Common myeloid progenitor, CD34-positive (primary cell): ENCODE measurements around the gene NKAIN2.

Experiments
- CTCF ChIA-PET: fragments of 350-600 bp; sonication (Branson Sonifier 250); formaldehyde crosslinking; loops from one replicate; lab custom pipeline; 2021; ENCODE audit warnings: antibody characterized with exemption; lab: Charles Lee
- POLR2A ChIA-PET: fragments of 350-600 bp; sonication (Branson Sonifier 250); formaldehyde crosslinking; loops from one replicate; lab custom pipeline; 2021; ENCODE audit warnings: antibody characterized with exemption; lab: Charles Lee
- DNase-seq, 3 donors: peaks; one replicate each; pipeline versions ENCODE4 v3.0.0 to v3.0.0-alpha.2; 2013
- H3K27ac ChIP-seq, 2 experiments: 1 replicate in 1 of 2; 2 replicates in 1 of 2; pipeline ENCODE4 v1.7.0; 2013; ENCODE audit warnings: inconsistent platforms in 2 of 2, low read length in 2 of 2, mild to moderate bottlenecking in 2 of 2, low read depth in 1 of 2, moderate library complexity in 1 of 2; ENCODE audit not compliant: severe bottlenecking in 2 of 2, insufficient read depth in 1 of 2, poor library complexity in 1 of 2
- H3K27me3 ChIP-seq, 5 experiments: replicated peaks in 2 of 5; 1 replicate in 3 of 5; 2 replicates in 2 of 5; pipeline versions ENCODE4 v1.6.1 to v1.7.0; 2013; ENCODE audit warnings: low read length in 4 of 5, mild to moderate bottlenecking in 2 of 5, moderate library complexity in 2 of 5, inconsistent platforms in 1 of 5; ENCODE audit not compliant: insufficient read depth in 5 of 5, control insufficient read depth in 4 of 5
- H3K36me3 ChIP-seq, 4 experiments: 1 replicate in 2 of 4; 2 replicates in 2 of 4; pipeline versions ENCODE4 v1.6.1 to v1.7.0; 2013; ENCODE audit warnings: low read length in 3 of 4, control low read depth in 1 of 4, mild to moderate bottlenecking in 1 of 4; ENCODE audit not compliant: control insufficient read depth in 4 of 4, insufficient read depth in 4 of 4
- H3K4me1 ChIP-seq, 4 experiments: 1 replicate in 3 of 4; 2 replicates in 1 of 4; pipeline versions ENCODE4 v1.6.1 to v1.7.1; 2013; ENCODE audit warnings: low read length in 3 of 4, mild to moderate bottlenecking in 3 of 4, control low read depth in 1 of 4, inconsistent platforms in 1 of 4, moderate library complexity in 1 of 4; ENCODE audit not compliant: control insufficient read depth in 4 of 4, insufficient read depth in 4 of 4; ENCODE audit errors: control extremely low read depth in 1 of 4
- H3K4me3 ChIP-seq, 7 experiments: 1 replicate in 4 of 7; 2 replicates in 3 of 7; pipeline versions ENCODE4 v1.5.1 to v1.7.0; 2013; ENCODE audit warnings: mild to moderate bottlenecking in 7 of 7, low read length in 6 of 7, moderate library complexity in 6 of 7, inconsistent platforms in 2 of 7, low read depth in 2 of 7, control low read depth in 1 of 7; ENCODE audit not compliant: insufficient read depth in 4 of 7, control insufficient read depth in 1 of 7; ENCODE audit errors: extremely low read depth in 1 of 7
- H3K9me3 ChIP-seq, 5 experiments: 1 replicate in 4 of 5; 2 replicates in 1 of 5; pipeline versions ENCODE4 v1.6.1 to v1.7.1; 2013; ENCODE audit warnings: low read length in 4 of 5, mild to moderate bottlenecking in 2 of 5, inconsistent platforms in 1 of 5, low read depth in 1 of 5, moderate library complexity in 1 of 5; ENCODE audit not compliant: control insufficient read depth in 4 of 5, insufficient read depth in 2 of 5; ENCODE audit errors: control extremely low read depth in 1 of 5
- WGBS: methylation state at CpG from one replicate; pipeline ENCODE4 v1.1.5; 2013; ENCODE audit not compliant: insufficient coverage; 5-methylcytosine and 5-hydroxymethylcytosine counted together

Gene NKAIN2

GRCh38 chr6:124356811-124357210 lies 553.1 kb downstream of the NKAIN2 start:
- DNase-seq: no peak
- no peak overlapping the region for H3K4me3 ChIP-seq
- no peaks in the 10 kb centered on the region for H3K27me3 ChIP-seq
- H3K36me3 ChIP-seq: peaks cover 0 to 2% (median 0%) of the 10 kb centered on the region in 4 experiments
- POLR2A ChIA-PET: no interaction called here
- H3K9me3 ChIP-seq: no peaks in the 10 kb centered on the region
- H3K4me1 ChIP-seq: no peaks in the 10 kb centered on the region
- no peak overlapping the region for H3K27ac ChIP-seq
- WGBS: no CpG with 5 or more reads among the region's 1 CpG
- CTCF ChIA-PET: no interaction called here

GRCh38 chr6:124368131-124368530 lies 564.5 kb downstream of the NKAIN2 start:
- peaks cover 0 to 9% (median 0%) of the 10 kb centered on the region in 5 experiments for H3K9me3 ChIP-seq
- H3K27me3 ChIP-seq: no peaks in the 10 kb centered on the region
- DNase-seq: no peak
- ChIA-PET POLR2A (no interaction called here), CTCF (no interaction called here)
- no peaks in the 10 kb centered on the region for H3K4me1 ChIP-seq
- H3K36me3 ChIP-seq: no peaks in the 10 kb centered on the region
- H3K4me3 ChIP-seq: no peak overlapping the region
- no peak overlapping the region for H3K27ac ChIP-seq

DNA sequence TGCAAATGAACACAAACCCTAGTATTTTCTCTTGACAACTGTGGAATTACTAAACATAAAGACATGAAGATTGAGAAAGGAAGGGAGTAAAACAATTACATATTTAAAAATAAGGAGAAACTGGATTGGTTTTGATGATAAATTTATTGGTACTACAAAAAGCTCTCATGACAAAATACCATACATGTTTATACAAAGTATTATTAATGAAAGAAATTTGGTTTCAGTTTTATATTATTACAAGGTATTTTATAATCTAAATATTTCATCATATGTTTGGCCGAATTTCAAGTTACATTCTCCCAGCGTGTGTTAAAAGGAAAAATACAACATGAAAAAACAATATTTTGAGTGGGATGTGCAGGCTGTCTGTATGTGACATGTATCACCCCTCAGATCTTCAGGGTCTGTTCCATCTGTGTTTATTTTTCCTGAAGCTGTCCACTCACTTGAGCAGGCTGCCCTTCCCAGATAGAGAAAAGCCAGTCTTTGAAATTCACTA lies 568.4 kb downstream of the NKAIN2 start:
- CTCF ChIA-PET: no interaction called here
- POLR2A ChIA-PET: no interaction called here
- Histone ChIP-seq H3K9me3 (no peaks in the 10 kb centered on the region), H3K27ac (no peak overlapping the region), H3K36me3 (no peaks in the 10 kb centered on the region), H3K27me3 (no peaks in the 10 kb centered on the region), H3K4me1 (no peaks in the 10 kb centered on the region), H3K4me3 (no peak overlapping the region)
- DNase-seq: no peak
- no CpG with 5 or more reads among the region's 2 CpGs for WGBS

DNA sequence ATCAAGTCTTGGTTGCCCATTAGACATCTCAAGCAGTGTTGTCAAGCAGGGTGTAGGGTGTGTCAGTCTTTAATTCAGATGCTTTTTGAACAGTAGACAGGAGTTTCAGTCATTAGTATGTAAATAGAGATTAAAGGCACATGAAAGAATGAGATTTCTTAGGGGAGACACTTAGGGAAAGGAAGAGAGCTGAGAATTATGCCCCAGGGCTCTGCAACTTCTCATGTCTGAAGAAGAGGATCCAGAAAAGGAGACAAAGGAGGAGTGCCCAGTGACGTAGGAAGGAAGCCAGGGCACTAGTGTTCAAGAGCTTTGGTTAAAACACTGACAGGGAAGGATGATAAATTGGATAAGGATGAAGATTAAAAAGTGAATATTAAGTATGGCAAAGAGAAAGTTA lies 569.7 kb downstream of the NKAIN2 start:
- H3K27ac ChIP-seq: no peak overlapping the region
- H3K4me1 ChIP-seq: no peaks in the 10 kb centered on the region
- no peak overlapping the region for H3K4me3 ChIP-seq
- no peaks in the 10 kb centered on the region for H3K36me3 ChIP-seq
- ChIA-PET CTCF (no interaction called here), POLR2A (no interaction called here)
- DNase-seq: no peak
- WGBS: 40% methylated on average over 1 of the region's 1 CpG
- H3K27me3 ChIP-seq: no peaks in the 10 kb centered on the region
- no peaks in the 10 kb centered on the region for H3K9me3 ChIP-seq

DNA sequence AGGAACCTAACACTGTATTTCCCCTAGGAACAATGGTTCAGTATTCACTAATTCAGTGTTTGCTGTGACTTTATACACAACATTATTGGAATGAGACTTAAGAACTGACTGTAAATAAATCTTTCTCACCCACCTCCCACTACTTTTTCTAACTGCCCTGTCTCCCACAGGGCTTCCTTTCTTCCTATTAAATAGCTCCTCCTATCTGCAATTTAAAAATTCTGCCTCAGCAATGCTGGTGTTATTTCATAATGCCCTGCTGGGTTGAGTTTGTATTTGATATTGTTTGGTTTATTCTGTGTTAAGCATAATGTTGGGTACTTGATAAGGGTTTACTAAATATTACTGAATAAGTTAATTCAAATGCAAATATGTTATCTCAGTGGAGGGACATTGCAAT lies 585.5 kb downstream of the NKAIN2 start:
- no peak for DNase-seq
- H3K4me3 ChIP-seq: no peak overlapping the region
- ChIA-PET CTCF (no interaction called here), POLR2A (no interaction called here)
- H3K36me3 ChIP-seq: peaks cover 0 to 4% (median 0%) of the 10 kb centered on the region in 4 experiments
- peaks cover 0 to 11% (median 2%) of the 10 kb centered on the region in 5 experiments for H3K9me3 ChIP-seq
- H3K4me1 ChIP-seq: no peaks in the 10 kb centered on the region
- H3K27me3 ChIP-seq: no peaks in the 10 kb centered on the region
- H3K27ac ChIP-seq: no peak overlapping the region

DNA sequence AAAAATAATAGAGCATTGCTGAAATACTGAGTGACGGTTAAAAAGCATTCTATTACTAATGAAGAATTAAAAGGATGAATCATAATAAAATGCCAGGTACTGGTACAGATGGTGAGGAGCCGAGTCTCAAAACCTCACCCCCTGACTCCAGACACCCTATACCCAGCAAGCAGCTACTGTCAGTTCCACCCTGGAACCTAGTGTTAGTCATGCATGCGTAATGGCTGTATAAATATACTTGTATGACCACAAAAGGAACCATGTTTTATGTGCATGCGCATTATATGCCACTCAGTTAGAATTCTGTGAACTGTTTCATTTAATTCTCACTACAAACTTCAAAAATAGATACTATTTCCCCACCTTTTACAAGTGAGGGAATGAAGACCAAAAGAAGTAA lies 589.9 kb downstream of the NKAIN2 start:
- H3K9me3 ChIP-seq: peaks cover 0 to 3% (median 0%) of the 10 kb centered on the region in 5 experiments
- no peak overlapping the region for H3K4me3 ChIP-seq
- no CpG with 5 or more reads among the region's 4 CpGs for WGBS
- POLR2A ChIA-PET: no interaction called here
- no peak overlapping the region for H3K27ac ChIP-seq
- no peak for DNase-seq
- no peaks in the 10 kb centered on the region for H3K36me3 ChIP-seq
- H3K4me1 ChIP-seq: no peaks in the 10 kb centered on the region
- CTCF ChIA-PET: no interaction called here
- H3K27me3 ChIP-seq: no peaks in the 10 kb centered on the region

DNA sequence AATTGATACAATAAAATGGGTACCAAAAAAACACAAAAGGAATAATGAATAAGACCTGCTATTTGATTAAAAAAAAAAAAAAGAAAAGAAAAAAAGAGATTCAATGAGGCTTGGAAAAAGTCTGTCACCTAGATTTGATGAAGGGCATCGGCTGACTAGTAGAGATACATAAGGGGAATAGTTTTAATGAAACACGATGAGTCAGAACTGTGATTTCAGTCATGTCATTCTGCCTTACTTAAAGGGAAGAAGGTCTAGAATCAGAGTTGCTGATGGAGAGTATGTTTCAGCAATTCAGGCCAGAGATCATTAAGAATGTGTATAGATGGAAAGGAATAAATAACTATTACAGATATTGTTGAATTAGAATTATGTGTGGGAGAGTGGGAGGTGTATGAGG lies 592.7 kb downstream of the NKAIN2 start:
- WGBS: 95% methylated on average over 2 of the region's 2 CpGs
- ChIA-PET POLR2A (no interaction called here), CTCF (no interaction called here)
- Histone ChIP-seq H3K4me1 (no peaks in the 10 kb centered on the region), H3K36me3 (no peaks in the 10 kb centered on the region), H3K4me3 (no peak overlapping the region), H3K27ac (no peak overlapping the region), H3K9me3 (peaks cover 0 to 2% (median 0%) of the 10 kb centered on the region in 5 experiments), H3K27me3 (no peaks in the 10 kb centered on the region)
- peak in 1 of 3 donors; percentile 1 for DNase-seq
